Breast epithelium (tissue), 4 donors: ENCODE data around the gene HOXC13. TPM values are rescaled to one million over a fixed set of nuclear protein-coding genes. Genes with fewer than 3 reads are reported as not detected.
A peak's percentile ranks its signal among the peaks of the same experiment; 100 is the strongest.

Source experiments
- DNase-seq, 2 donors: peaks; one replicate each; pipeline ENCODE4 v3.0.0-alpha.2; 2019; ENCODE audit warnings: low spot score in 2 of 2
- H3K27ac ChIP-seq, 2 donors: fragments of 200-600 bp; sonication (generic) in 1 of 2; one replicate each; pipeline ENCODE4 v1.5.1; 2016 to 2019; ENCODE audit warnings: mild to moderate bottlenecking in 1 of 2
- H3K27me3 ChIP-seq, 2 donors: fragments of 200-600 bp; sonication (generic) in 1 of 2; one replicate each; pipeline versions ENCODE4 v1.5.1 to v1.6.0; 2017 to 2019; ENCODE audit warnings: control low read depth in 1 of 2, mild to moderate bottlenecking in 1 of 2
- H3K36me3 ChIP-seq: fragments of 200-600 bp; one replicate; pipeline ENCODE4 v1.5.1; 2019
- H3K4me1 ChIP-seq, 2 donors: fragments of 200-600 bp; sonication (generic); one replicate each; pipeline ENCODE4 v1.5.1; 2016 to 2019; ENCODE audit warnings: control low read depth in 1 of 2
- H3K4me3 ChIP-seq, 3 donors: fragments of 200-600 bp; sonication (generic); 1 replicate in 2 of 3; 2 replicates in 1 of 3; pipeline ENCODE4 v1.5.1; 2016 to 2019; ENCODE audit warnings: mild to moderate bottlenecking in 3 of 3, moderate library complexity in 2 of 3
- H3K9me3 ChIP-seq, 2 donors: fragments of 200-600 bp; sonication (generic) in 1 of 2; one replicate each; pipeline ENCODE4 v1.5.1; 2016 to 2019; ENCODE audit warnings: control low read depth in 1 of 2
- CTCF ChIP-seq, 3 donors: fragments of 450-650 bp; IDR thresholded peaks; one replicate each; pipeline ENCODE4 v1.5.1; 2016 to 2017; ENCODE audit warnings: antibody characterized with exemption in 3 of 3, mild to moderate bottlenecking in 3 of 3, moderate library complexity in 3 of 3
- POLR2A ChIP-seq: fragments of 450-650 bp; IDR thresholded peaks from one replicate; pipeline ENCODE4 v1.6.1; 2016; ENCODE audit warnings: antibody characterized with exemption, mild to moderate bottlenecking, moderate library complexity
- POLR2AphosphoS5 ChIP-seq, 3 donors: sonication (generic); formaldehyde crosslinking; IDR thresholded peaks; one replicate each; pipeline ENCODE4 v1.6.1; 2017; ENCODE audit warnings: antibody characterized with exemption in 3 of 3
- intact Hi-C: fragments of 100-400 bp; cut with DNase I; formaldehyde crosslinking; loops from one replicate; pipeline ENCODE4 v1.15.1; 2023; ENCODE audit warnings: low total_unique reads
- total RNA-seq, 3 donors: library from RNA; depleted of rRNA; stranded (reverse); fragments of >200 nt; gene quantifications; one replicate each; pipeline ENCODE4 v1.1.0, GENCODE V29; 2016

Gene HOXC13
- total RNA-seq, 3 donors from 2014 or later: 0.98 to 1.0 TPM; not detected in 1

GRCh38 chr12:53985692-53985993 is 47.0 kb downstream of the HOXC13 start:
- DNase-seq: no peak
- H3K36me3 ChIP-seq: no peaks in the 10 kb centered on the region
- peaks cover 0 to 8% of the 10 kb centered on the region in 2 donors for H3K4me1 ChIP-seq
- intact Hi-C loops: no loop called here
- no peak for TF ChIP-seq POLR2A
- no peak for TF ChIP-seq CTCF (IDR thresholded peaks at IDR 0.05)
- TF ChIP-seq POLR2AphosphoS5 (IDR thresholded peaks at IDR 0.05): no peak
- H3K4me3 ChIP-seq: peak overlapping the region; percentile 52 to 69 (median 54)
- H3K9me3 ChIP-seq: no peaks in the 10 kb centered on the region
- peak overlapping the region; percentile 50 to 84 for H3K27ac ChIP-seq
- H3K27me3 ChIP-seq: peaks cover 7 to 95% of the 10 kb centered on the region in 2 donors

- intact Hi-C loops: no loop called here
- no peak for DNase-seq
- Histone ChIP-seq H3K9me3 (no peaks in the 10 kb centered on the region), H3K27me3 (peaks cover 8 to 95% of the 10 kb centered on the region in 2 donors), H3K4me3 (peak overlapping the region; percentile 52 to 69 (median 54)), H3K27ac (peak overlapping the region; percentile 50 to 84), H3K4me1 (peaks cover 0 to 8% of the 10 kb centered on the region in 2 donors), H3K36me3 (no peaks in the 10 kb centered on the region)
- TF ChIP-seq POLR2A (no peak), POLR2AphosphoS5 (IDR thresholded peaks at IDR 0.05) (peak in 2 of 3 donors; percentile 23 to 26), CTCF (IDR thresholded peaks at IDR 0.05) (peak in 2 of 3 donors; percentile 10 to 17)
Measured at GRCh38 chr12:53985994-53986685, 47.5 kb downstream of the HOXC13 start.

GRCh38 chr12:53986686-53987483 is 48.3 kb downstream of the HOXC13 start:
- intact Hi-C loops: no loop called here
- peaks cover 0 to 8% of the 10 kb centered on the region in 2 donors for H3K4me1 ChIP-seq
- peaks cover 8 to 96% of the 10 kb centered on the region in 2 donors for H3K27me3 ChIP-seq
- no peak for DNase-seq
- no peaks in the 10 kb centered on the region for H3K9me3 ChIP-seq
- peak overlapping the region; percentile 52 to 69 (median 54) for H3K4me3 ChIP-seq
- TF ChIP-seq CTCF (IDR thresholded peaks at IDR 0.05) (no peak), POLR2A (no peak), POLR2AphosphoS5 (IDR thresholded peaks at IDR 0.05) (no peak)
- peak overlapping the region; percentile 50 to 69 for H3K27ac ChIP-seq
- no peaks in the 10 kb centered on the region for H3K36me3 ChIP-seq

- no peak overlapping the region for H3K27ac ChIP-seq
- no peak for DNase-seq
- peaks cover 8 to 96% of the 10 kb centered on the region in 2 donors for H3K27me3 ChIP-seq
- H3K4me3 ChIP-seq: peak overlapping the region in 1 of 3 donors; percentile 69
- intact Hi-C loops: no loop called here
- H3K36me3 ChIP-seq: no peaks in the 10 kb centered on the region
- H3K4me1 ChIP-seq: peaks cover 0 to 8% of the 10 kb centered on the region in 2 donors
- no peak for TF ChIP-seq POLR2A
- no peak for TF ChIP-seq CTCF (IDR thresholded peaks at IDR 0.05)
- TF ChIP-seq POLR2AphosphoS5 (IDR thresholded peaks at IDR 0.05): no peak
- H3K9me3 ChIP-seq: no peaks in the 10 kb centered on the region
Measured at GRCh38 chr12:53987787-53988230, 49.2 kb downstream of the HOXC13 start.
